RKO (cell line): Measurements from ENCODE around the gene CASD1.

ENCODE experiments used
- DNase-seq: peaks from one replicate; pipeline ENCODE4 v3.0.0-alpha.2; 2016; ENCODE audit warnings: low spot score

Gene CASD1

GRCh38 chr7:94580601-94581000 lies 71.0 kb downstream of the CASD1 start:
- no peak for DNase-seq

GRCh38 chr7:94584113-94584512 lies 74.5 kb downstream of the CASD1 start:
- DNase-seq, result no peak

GRCh38 chr7:94588075-94588474 lies 78.5 kb downstream of the CASD1 start:
- no peak for DNase-seq

- no peak for DNase-seq
Observed at GRCh38 chr7:94590526-94591162, 81.0 kb downstream of the CASD1 start.

GRCh38 chr7:94591176-94591575 lies 81.6 kb downstream of the CASD1 start:
- DNase-seq, result no peak

GRCh38 chr7:94594882-94595281 lies 85.3 kb downstream of the CASD1 start:
- DNase-seq, result no peak

- no peak for DNase-seq
Observed at GRCh38 chr7:94595717-94596116, 86.1 kb downstream of the CASD1 start.

GRCh38 chr7:94600267-94600666 lies 90.7 kb downstream of the CASD1 start:
- DNase-seq, result no peak

- DNase-seq, result no peak
Observed at GRCh38 chr7:94602181-94602580, 92.6 kb downstream of the CASD1 start.

- DNase-seq, result no peak
Observed at GRCh38 chr7:94605031-94605430, 95.4 kb downstream of the CASD1 start.
